Smooth muscle cell (in vitro differentiated cells): Measurements from ENCODE around the gene SHMT2. TPM values are rescaled to one million over a fixed set of nuclear protein-coding genes. Genes with fewer than 3 reads are reported as not detected.

Experiments used
- DNase-seq: peaks from one replicate; lab custom pipeline; 2025; ENCODE audit not compliant: unreplicated experiment; lab: John Stamatoyannopoulos, UW
- H2AFZ ChIP-seq: fragments of 200-600 bp; sonication (generic); 2 replicates; pipeline ENCODE4 v1.6.0; 2016; ENCODE audit warnings: antibody characterized with exemption, low read depth, mild to moderate bottlenecking
- H3F3A ChIP-seq: fragments of 200-600 bp; sonication (generic); 2 replicates; pipeline ENCODE4 v1.6.0; 2017; ENCODE audit warnings: antibody characterized with exemption, low read depth
- H3K27ac ChIP-seq: fragments of 200-600 bp; sonication (generic); 2 replicates; pipeline ENCODE4 v1.5.1; 2016; ENCODE audit warnings: low read depth, mild to moderate bottlenecking
- H3K27me3 ChIP-seq: fragments of 200-600 bp; sonication (generic); 2 replicates; pipeline ENCODE4 v1.6.1; 2016; ENCODE audit warnings: low read depth, mild to moderate bottlenecking
- H3K36me3 ChIP-seq: fragments of 200-600 bp; sonication (generic); 2 replicates; pipeline ENCODE4 v1.5.1; 2016; ENCODE audit warnings: low read depth
- H3K4me1 ChIP-seq: fragments of 200-600 bp; sonication (generic); 2 replicates; pipeline ENCODE4 v1.5.1; 2016; ENCODE audit warnings: low read depth
- H3K4me2 ChIP-seq: fragments of 200-600 bp; sonication (generic); 2 replicates; pipeline ENCODE4 v1.6.0; 2016; ENCODE audit warnings: mild to moderate bottlenecking
- H3K4me3 ChIP-seq: fragments of 200-600 bp; sonication (generic); 2 replicates; pipeline ENCODE4 v1.5.1; 2016; ENCODE audit warnings: mild to moderate bottlenecking
- H3K79me2 ChIP-seq: fragments of 200-600 bp; sonication (generic); 2 replicates; pipeline ENCODE4 v1.6.0; 2016; ENCODE audit warnings: low read depth, mild to moderate bottlenecking
- H3K9ac ChIP-seq: fragments of 200-600 bp; sonication (generic); 2 replicates; pipeline ENCODE4 v1.6.0; 2016; ENCODE audit warnings: low read depth
- H3K9me3 ChIP-seq: fragments of 200-600 bp; sonication (generic); replicated peaks from 2 replicates; pipeline ENCODE4 v1.5.1; 2016; ENCODE audit warnings: low read depth
- H4K20me1 ChIP-seq: fragments of 200-600 bp; sonication (generic); 2 replicates; pipeline ENCODE4 v1.6.0; 2016; ENCODE audit warnings: low read depth
- WGBS: methylation state at CpG from one replicate; pipeline ENCODE4 v1.1.7; 2016; ENCODE audit warnings: low lambda C conversion rate; 5-methylcytosine and 5-hydroxymethylcytosine counted together
- polyA plus RNA-seq: library from polyadenylated mRNA; unstranded; fragments of >200 nt; fragmentation: Nextera tagmentation; extraction: Ambion mirVana; gene quantifications from 2 replicates; pipeline ENCODE4 v1.2.1, GENCODE V29; 2016
- total RNA-seq: library from RNA; depleted of rRNA; stranded (reverse); fragments of >200 nt; gene quantifications from 2 replicates; pipeline ENCODE4 v1.2.3, GENCODE V29; 2014
- TF ChIP-seq, protein P1 (sequence below): fragments of 200-600 bp; sonication (generic); IDR thresholded peaks from 2 replicates; pipeline ENCODE4 v1.5.1; 2017; ENCODE audit warnings: borderline replicate concordance, mild to moderate bottlenecking, antibody characterized with exemption; ENCODE audit not compliant: insufficient read depth, poor library complexity, severe bottlenecking

SHMT2 gene
- total and polyA plus RNA-seq, 2 experiments from 2014 or later, result 107 to 117 TPM

DNA sequence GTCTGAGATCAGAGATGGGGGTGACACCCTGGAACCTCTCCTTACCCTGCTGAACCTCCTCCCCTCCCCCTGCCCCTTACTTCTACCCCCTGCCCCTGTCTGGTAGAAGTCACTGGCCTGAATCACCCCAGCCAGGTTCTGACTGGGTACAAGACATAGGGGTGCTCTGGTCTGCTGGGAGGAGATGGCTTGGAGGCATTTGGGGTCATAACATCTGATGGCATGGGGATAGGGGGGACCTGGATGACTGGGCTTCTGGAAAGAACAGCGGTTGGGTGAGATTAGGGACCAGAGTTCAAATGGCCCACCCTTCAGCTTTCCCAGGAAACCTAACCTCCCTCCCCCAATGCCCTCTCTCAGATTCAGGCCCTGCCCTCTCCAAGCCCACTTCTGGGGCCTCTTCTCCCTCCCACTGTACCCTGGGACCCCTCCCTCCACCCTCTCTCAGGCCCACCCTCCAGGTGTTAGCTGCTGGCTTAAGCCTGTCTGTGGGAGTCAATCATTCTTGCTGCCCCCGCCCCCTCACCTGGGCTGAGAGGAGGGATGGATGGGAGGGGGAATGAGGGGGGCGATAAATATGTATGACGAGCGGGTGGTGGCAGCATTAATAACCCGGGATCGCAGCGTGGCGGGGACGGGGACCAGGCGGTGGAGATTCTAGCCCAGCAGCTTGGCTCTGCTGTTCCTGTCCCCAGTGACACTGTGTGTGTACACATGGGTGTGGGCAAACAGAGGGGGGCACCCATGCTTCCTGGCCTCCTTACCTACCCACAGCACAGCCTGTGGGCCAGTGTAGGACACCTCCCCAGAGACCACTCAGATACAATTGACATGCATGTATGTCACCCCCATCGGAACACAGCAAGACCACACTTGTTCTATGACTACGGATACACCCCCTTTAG is 7.0 kb upstream of the SHMT2 start:
- Histone ChIP-seq H4K20me1 (peaks cover 5% of the 10 kb centered on the region), H3K4me2 (no peak overlapping the region), H3K27ac (no peak overlapping the region), H2AFZ (no peak overlapping the region), H3F3A (peaks cover 4% of the 10 kb centered on the region), H3K4me3 (no peak overlapping the region), H3K4me1 (peaks cover 38% of the 10 kb centered on the region), H3K36me3 (no peaks in the 10 kb centered on the region), H3K79me2 (no peaks in the 10 kb centered on the region), H3K9me3 (no peaks in the 10 kb centered on the region), H3K9ac (no peak overlapping the region), H3K27me3 (peaks cover 85% of the 10 kb centered on the region)
- no peak for DNase-seq
- 78% methylated on average over 11 of the region's 13 CpGs for WGBS
- TF ChIP-seq, protein P1, sequence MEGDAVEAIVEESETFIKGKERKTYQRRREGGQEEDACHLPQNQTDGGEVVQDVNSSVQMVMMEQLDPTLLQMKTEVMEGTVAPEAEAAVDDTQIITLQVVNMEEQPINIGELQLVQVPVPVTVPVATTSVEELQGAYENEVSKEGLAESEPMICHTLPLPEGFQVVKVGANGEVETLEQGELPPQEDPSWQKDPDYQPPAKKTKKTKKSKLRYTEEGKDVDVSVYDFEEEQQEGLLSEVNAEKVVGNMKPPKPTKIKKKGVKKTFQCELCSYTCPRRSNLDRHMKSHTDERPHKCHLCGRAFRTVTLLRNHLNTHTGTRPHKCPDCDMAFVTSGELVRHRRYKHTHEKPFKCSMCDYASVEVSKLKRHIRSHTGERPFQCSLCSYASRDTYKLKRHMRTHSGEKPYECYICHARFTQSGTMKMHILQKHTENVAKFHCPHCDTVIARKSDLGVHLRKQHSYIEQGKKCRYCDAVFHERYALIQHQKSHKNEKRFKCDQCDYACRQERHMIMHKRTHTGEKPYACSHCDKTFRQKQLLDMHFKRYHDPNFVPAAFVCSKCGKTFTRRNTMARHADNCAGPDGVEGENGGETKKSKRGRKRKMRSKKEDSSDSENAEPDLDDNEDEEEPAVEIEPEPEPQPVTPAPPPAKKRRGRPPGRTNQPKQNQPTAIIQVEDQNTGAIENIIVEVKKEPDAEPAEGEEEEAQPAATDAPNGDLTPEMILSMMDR, result no peak

DNA sequence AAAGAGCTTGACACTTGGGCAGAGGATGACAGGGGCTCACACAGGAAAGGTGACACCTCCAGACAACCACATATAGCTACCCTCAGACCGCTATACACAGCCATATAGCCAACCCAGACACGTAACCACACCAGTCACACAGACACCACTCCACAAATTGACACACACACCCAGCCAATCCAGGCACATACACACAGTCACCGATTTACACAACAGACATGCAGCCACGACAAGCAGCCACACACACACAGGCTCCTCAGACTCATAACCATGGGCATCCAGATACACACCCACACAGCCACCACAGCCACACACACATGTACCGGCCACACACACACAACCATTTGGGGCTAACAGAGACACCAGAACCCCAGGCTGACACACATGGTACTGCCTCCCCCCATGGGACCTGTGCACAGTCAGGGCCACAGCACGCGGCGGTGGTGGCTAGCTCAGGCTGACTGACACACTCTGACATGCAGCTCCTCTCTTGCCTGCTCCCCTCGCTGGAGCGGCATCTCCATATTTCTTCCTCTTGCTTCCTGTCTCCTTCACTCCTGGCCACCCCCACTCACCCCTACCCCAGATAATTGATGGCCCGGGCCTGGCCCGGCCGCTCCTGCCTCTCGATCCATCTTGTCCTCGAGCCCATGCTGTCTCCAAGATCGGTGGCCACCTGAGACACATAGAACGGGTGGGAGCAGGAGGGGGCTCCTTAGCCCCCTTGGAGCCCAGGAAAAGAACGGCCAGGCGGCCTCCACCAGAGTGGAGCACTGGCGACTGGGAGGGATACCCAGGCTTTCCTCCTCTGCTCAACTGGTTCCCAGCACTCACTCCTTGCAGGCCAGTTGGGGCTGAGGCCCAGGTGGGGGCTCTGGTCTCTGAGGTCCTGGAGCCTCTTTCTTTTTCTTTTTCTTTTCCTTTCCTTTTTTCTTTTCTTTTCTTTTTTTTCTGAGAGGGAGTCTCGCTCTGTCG is 6.0 kb upstream of the SHMT2 start:
- DNase-seq, result no peak
- WGBS, result 81% methylated on average over 21 of the region's 22 CpGs
- Histone ChIP-seq H3K27me3 (peaks cover 75% of the 10 kb centered on the region), H3K79me2 (no peaks in the 10 kb centered on the region), H3K4me2 (no peak overlapping the region), H3K9me3 (no peaks in the 10 kb centered on the region), H3F3A (peaks cover 4% of the 10 kb centered on the region), H3K36me3 (no peaks in the 10 kb centered on the region), H3K4me1 (peaks cover 37% of the 10 kb centered on the region), H3K4me3 (no peak overlapping the region), H3K27ac (no peak overlapping the region), H3K9ac (no peak overlapping the region), H4K20me1 (no peaks in the 10 kb centered on the region), H2AFZ (no peak overlapping the region)
- TF ChIP-seq, protein P1, result no peak

DNA sequence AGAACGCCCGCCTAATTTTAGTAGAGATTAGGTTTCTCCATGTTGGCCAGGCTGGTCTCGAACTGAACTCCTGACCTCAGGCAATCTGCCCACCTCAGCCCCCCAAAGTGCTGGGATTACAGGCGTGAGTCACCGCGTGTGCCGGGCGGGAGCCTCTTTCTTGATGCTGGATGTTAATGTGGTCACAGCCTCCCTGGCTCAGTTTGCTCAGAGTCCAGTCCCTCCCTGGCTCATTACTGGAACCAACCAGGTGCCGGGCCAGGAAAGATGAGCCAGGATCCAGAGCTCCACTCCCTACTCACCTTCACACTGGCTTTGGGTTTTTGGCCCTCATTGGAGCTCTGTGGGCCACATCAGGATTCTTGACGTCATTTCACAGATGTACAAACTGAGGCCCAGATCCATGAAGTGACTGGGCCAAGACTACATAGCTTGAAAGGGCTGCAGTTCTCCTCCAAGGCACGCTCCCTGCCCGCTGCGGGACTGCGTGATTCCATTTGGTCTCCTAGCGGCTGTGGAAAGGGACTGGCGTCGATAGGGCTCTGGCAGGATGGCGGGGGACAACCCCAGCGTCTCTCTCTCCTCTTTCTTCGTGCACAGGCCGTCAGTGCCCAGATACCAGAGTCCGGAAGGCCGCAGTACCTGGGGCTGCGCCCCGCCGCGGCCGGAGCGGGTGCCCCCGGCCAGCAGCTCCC is 5.1 kb upstream of the SHMT2 start:
- Histone ChIP-seq H3K4me1 (peaks cover 41% of the 10 kb centered on the region), H3K27me3 (peaks cover 66% of the 10 kb centered on the region), H3K4me3 (no peak overlapping the region), H3K9ac (no peak overlapping the region), H3K79me2 (no peaks in the 10 kb centered on the region), H3K4me2 (no peak overlapping the region), H3K9me3 (no peaks in the 10 kb centered on the region), H3F3A (peaks cover 4% of the 10 kb centered on the region), H2AFZ (no peak overlapping the region), H3K36me3 (no peaks in the 10 kb centered on the region), H3K27ac (no peak overlapping the region), H4K20me1 (no peaks in the 10 kb centered on the region)
- no peak for DNase-seq
- WGBS, result 54% methylated on average over 30 of the region's 30 CpGs
- TF ChIP-seq, protein P1, result no peak
